ENCODE measurements around the gene RPL28. TPM values are rescaled to one million over a fixed set of nuclear protein-coding genes. Genes with fewer than 3 reads are reported as not detected.

The RPL28 gene
- total and polyA plus RNA-seq, 10 of the 15 experiments (the other 5 are each of a cell fraction or from before 2014, with no cell fraction given) = 260 to 3,542 (median 891) TPM

DNA sequence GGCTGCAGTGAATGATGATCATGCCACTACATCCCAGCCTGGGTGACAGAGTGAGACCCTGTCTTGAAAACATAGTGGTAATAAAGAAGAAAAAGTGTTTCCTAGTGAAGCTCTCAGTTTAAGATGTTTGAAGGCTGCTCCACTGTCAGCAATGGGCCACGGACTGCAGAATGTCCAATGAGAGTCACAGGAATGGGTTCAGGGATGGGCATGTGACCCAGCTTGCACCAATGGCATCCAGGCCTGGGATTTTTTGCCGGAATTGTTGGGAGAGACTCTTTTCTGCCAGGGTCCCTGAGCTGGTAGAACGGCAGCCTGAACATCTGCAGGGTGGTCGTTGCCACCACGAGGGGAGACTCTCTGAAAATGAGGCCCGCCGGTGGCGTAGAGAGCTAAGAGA lies 51.1 kb downstream of the RPL28 start:
- POLR2A ChIA-PET = no interaction called here
- intact Hi-C loops (cut with micrococcal nuclease; ENCODE audit: unreplicated experiment) = no loop called here

More for the DNA sequence above, 51.1 kb downstream of the RPL28 start:
- DNase-seq (ENCODE audit: low read depth, low spot score) (no peak), FAIRE-seq (no peak), ATAC-seq (no peak)
- Histone ChIP-seq H3K79me2 (ENCODE audit: control insufficient read depth, insufficient read depth, low read length) (no peaks in the 10 kb centered on the region), H3K4me2 (ENCODE audit: control insufficient read depth, insufficient read depth) (no peak overlapping the region), H3K27ac (ENCODE audit: control insufficient read depth, insufficient read depth) (no peak overlapping the region), H3K9me3 (replicated peaks; ENCODE audit: control insufficient read depth, insufficient read depth, low read length) (no peaks in the 10 kb centered on the region; the same call in 2 of the 3 replicates), H3K4me1 (ENCODE audit: control insufficient read depth, insufficient read depth, low read length) (no peaks in the 10 kb centered on the region; the same call in 1 of the 2 replicates), H3K4me3 (no peak overlapping the region), H2AFZ (ENCODE audit: control insufficient read depth, low read depth, low read length) (no peak overlapping the region), H3K9ac (ENCODE audit: control insufficient read depth, insufficient read depth, low read length) (no peak overlapping the region), H4K20me1 (ENCODE audit: control insufficient read depth, insufficient read depth) (no peaks in the 10 kb centered on the region), H3K36me3 (ENCODE audit: control insufficient read depth in 2 of 2, insufficient read depth in 2 of 2, low read length in 1 of 2) (no peaks in the 10 kb centered on the region), H3K27me3 (replicated peaks in 1 of 2; ENCODE audit: control insufficient read depth in 2 of 2, insufficient read depth in 2 of 2, low read length in 1 of 2) (no peaks in the 10 kb centered on the region; a peak in 1 of 4 replicates)
- ChIA-PET CTCF (interaction anchor here (0.8 to 1.5 kb wide), 4 partner anchors 17 to 67 kb away, joined by 3 to 4 read pairs (median 4); no protein-coding TSS in a partner anchor), SMC1A (ENCODE audit: uncharacterized antibody, unreplicated experiment) (interaction anchor here (0.6 kb wide), 1 partner anchor 81 kb away, joined by 3 read pairs; no protein-coding TSS in a partner anchor), RAD21 (ENCODE audit: unreplicated experiment) (interaction anchor here (0.9 kb wide), 1 partner anchor 74 kb away, joined by 3 read pairs; no protein-coding TSS in a partner anchor)
- in situ Hi-C loops (cut with MboI) = no loop called here
- TF ChIP-seq, protein P1, sequence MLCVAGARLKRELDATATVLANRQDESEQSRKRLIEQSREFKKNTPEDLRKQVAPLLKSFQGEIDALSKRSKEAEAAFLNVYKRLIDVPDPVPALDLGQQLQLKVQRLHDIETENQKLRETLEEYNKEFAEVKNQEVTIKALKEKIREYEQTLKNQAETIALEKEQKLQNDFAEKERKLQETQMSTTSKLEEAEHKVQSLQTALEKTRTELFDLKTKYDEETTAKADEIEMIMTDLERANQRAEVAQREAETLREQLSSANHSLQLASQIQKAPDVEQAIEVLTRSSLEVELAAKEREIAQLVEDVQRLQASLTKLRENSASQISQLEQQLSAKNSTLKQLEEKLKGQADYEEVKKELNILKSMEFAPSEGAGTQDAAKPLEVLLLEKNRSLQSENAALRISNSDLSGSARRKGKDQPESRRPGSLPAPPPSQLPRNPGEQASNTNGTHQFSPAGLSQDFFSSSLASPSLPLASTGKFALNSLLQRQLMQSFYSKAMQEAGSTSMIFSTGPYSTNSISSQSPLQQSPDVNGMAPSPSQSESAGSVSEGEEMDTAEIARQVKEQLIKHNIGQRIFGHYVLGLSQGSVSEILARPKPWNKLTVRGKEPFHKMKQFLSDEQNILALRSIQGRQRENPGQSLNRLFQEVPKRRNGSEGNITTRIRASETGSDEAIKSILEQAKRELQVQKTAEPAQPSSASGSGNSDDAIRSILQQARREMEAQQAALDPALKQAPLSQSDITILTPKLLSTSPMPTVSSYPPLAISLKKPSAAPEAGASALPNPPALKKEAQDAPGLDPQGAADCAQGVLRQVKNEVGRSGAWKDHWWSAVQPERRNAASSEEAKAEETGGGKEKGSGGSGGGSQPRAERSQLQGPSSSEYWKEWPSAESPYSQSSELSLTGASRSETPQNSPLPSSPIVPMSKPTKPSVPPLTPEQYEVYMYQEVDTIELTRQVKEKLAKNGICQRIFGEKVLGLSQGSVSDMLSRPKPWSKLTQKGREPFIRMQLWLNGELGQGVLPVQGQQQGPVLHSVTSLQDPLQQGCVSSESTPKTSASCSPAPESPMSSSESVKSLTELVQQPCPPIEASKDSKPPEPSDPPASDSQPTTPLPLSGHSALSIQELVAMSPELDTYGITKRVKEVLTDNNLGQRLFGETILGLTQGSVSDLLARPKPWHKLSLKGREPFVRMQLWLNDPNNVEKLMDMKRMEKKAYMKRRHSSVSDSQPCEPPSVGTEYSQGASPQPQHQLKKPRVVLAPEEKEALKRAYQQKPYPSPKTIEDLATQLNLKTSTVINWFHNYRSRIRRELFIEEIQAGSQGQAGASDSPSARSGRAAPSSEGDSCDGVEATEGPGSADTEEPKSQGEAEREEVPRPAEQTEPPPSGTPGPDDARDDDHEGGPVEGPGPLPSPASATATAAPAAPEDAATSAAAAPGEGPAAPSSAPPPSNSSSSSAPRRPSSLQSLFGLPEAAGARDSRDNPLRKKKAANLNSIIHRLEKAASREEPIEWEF (IDR thresholded peaks at IDR 0.05; ENCODE audit: insufficient replicate concordance, low read depth, low read length) = no peak
- WGBS (ENCODE audit: insufficient coverage, insufficient replicate concordance, low lambda C conversion rate, missing lambda C conversion rate) = 33% methylated on average over 8 of the region's 8 CpGs
- BruUV-seq (replicated peaks) = no TSS peak
